ENCODE measurements around the gene ACVR1B.

GRCh38 chr12:51925346-51926063, 26.0 kb upstream of the ACVR1B start:
- TF ChIP-seq CTCF (IDR thresholded peaks at IDR 0.05; ENCODE audit: low read depth, low read length) (no peak), EZH2phosphoT487 (IDR thresholded peaks at IDR 0.05; ENCODE audit: low read depth) (no peak)

Measured in OCI-LY3 (cell line).